ENCODE data around the gene MANBA.

Gene MANBA

DNA sequence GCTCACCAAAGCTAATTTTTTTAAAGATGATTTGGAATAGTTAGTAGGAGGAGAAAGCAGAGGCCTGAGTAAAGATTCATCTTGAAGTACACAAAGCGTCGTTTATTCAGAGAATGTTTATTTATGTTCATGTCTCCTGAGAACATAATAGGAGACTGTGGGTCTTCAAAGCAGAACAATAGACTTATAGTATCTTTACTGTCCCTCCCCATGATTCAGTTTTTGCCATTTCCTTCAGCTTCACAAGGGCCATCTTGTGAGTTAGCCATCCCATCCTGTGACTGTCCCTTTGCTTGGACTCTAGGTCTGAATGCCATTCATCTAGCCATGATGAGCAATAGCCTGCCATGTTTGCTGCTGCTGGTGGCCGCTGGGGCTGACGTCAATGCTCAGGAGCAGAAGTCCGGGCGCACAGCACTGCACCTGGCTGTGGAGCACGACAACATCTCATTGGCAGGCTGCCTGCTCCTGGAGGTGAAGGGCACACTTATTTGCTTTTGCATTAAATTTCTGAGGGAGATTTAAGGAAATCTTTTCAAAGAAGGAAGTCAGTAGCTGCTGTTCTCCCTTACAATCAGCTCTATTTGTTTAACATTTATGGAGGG is 153.8 kb downstream of the MANBA start:
- no peak for TF ChIP-seq CTCF (IDR thresholded peaks at IDR 0.05; ENCODE audit: control extremely low read depth, extremely low read depth, low read depth, missing control alignments)
- CTCF ChIA-PET, result interaction anchor here (0.9 to 1.5 kb wide), 5 partner anchors 12 to 158 kb away, joined by 3 to 4 read pairs (median 3); no protein-coding TSS in a partner anchor
- POLR2A ChIA-PET, result no interaction called here
- no peak for DNase-seq (ENCODE audit: extremely low spot score)

- TF ChIP-seq CTCF (IDR thresholded peaks at IDR 0.05; ENCODE audit: control extremely low read depth, extremely low read depth, low read depth, missing control alignments), result no peak
- ChIA-PET CTCF (interaction anchor here (0.9 to 1.5 kb wide), 6 partner anchors 12 to 157 kb away, joined by 3 to 4 read pairs (median 3); no protein-coding TSS in a partner anchor), POLR2A (no interaction called here)
- no peak for DNase-seq (ENCODE audit: extremely low spot score)
Observed at GRCh38 chr4:102606261-102606660, 154.5 kb downstream of the MANBA start.

- ChIA-PET POLR2A (no interaction called here), CTCF (interaction anchor here (1.0 kb wide), 1 partner anchor 173 kb away, joined by 3 read pairs; no protein-coding TSS in a partner anchor)
- TF ChIP-seq CTCF (IDR thresholded peaks at IDR 0.05; ENCODE audit: control extremely low read depth, extremely low read depth, low read depth, missing control alignments), result no peak
- no peak for DNase-seq (ENCODE audit: extremely low spot score)
Observed at GRCh38 chr4:102604222-102604940, 156.4 kb downstream of the MANBA start.

DNA sequence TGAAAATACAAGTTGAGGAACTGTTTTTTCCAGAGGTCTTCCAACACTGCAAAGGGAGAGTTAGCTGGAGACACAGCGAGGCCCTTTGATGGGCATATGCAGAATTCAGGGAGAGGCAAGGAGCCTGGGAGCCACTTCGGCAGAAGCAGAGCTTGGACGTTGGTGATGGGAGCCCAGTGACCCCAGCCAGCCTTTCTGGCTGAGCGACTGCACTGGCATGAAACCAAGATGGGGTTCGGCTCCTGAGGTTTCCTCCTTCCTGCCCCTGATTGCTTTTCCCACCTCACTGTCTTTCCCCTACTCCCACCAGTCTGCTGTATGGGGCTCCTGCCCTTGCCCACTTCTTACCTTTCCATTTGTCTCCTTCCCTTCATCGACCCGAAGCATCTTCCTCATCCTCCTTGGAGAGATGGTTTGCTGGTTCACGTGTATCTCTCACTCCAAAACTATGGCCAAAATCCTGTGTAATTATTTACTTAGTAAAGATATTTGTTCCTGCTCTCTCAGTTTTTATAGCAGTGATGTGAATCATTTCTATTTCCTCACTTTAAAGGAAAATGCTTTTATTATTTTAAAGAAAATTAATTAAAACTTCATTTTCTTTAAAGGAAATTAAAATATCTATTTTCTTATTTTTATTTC is 159.1 kb downstream of the MANBA start:
- ChIA-PET POLR2A (no interaction called here), CTCF (no interaction called here)
- DNase-seq (ENCODE audit: extremely low spot score), result no peak
- TF ChIP-seq CTCF (IDR thresholded peaks at IDR 0.05; ENCODE audit: control extremely low read depth, extremely low read depth, low read depth, missing control alignments), result no peak

DNA sequence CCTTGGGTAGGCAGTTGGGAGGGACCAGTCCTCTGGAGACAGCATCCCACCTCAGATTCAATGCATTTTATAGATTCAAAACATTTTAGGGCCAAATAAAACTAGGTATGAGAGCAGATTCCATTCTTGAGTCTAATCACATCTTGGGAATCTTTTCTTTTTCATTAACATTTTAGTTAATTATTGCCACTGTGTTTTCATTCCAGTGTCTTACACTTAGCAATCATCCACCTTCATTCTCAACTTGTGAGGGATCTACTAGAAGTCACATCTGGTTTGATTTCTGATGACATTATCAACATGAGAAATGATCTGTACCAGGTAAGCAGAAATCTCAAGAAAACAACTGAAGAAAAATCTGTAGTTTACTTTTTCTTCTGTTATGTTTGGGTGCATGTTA is 160.1 kb downstream of the MANBA start:
- ChIA-PET POLR2A (no interaction called here), CTCF (interaction anchor here (0.9 to 1.8 kb wide), 2 partner anchors 15 to 22 kb away, joined by 3 to 5 read pairs; no protein-coding TSS in a partner anchor)

More for the DNA sequence above, 160.1 kb downstream of the MANBA start:
- no peak for DNase-seq (ENCODE audit: extremely low spot score)
- TF ChIP-seq CTCF (IDR thresholded peaks at IDR 0.05; ENCODE audit: control extremely low read depth, extremely low read depth, low read depth, missing control alignments), result no peak

All from GM10248 (cell line).